Measurements from ENCODE around the gene TFB1M.

- no peak for TF ChIP-seq CTCF (IDR thresholded peaks at IDR 0.05; ENCODE audit: poor library complexity)
- no peak for TF ChIP-seq EZH2 (IDR thresholded peaks at IDR 0.05; ENCODE audit: borderline replicate concordance)
These were observed 94.4 kb downstream of the TFB1M start for GRCh38 chr6:155219858-155220301.

All from hepatocyte (in vitro differentiated cells).